ENCODE measurements around the gene IQCE.
"Not testable (repeated sequence)": the region's sequence is repeated elsewhere in the genome, so short reads cannot be mapped to it uniquely, and the experiment has no call there.

Gene IQCE

GRCh38 chr7:2534214-2534613 lies 24.6 kb upstream of the IQCE start:
- not testable (repeated sequence) for H3K36me3 Mint-ChIP-seq (ENCODE audit: low read depth); H3K9me3 Mint-ChIP-seq; DNase-seq; H3K27me3 Mint-ChIP-seq; H3K27ac Mint-ChIP-seq; H3K4me3 Mint-ChIP-seq
- peaks cover 21% of the 10 kb centered on the region for H3K4me1 Mint-ChIP-seq (ENCODE audit: low read depth)

GRCh38 chr7:2535872-2536627 lies 22.7 kb upstream of the IQCE start:
- not testable (repeated sequence) for DNase-seq; H3K4me1 Mint-ChIP-seq (ENCODE audit: low read depth); H3K9me3 Mint-ChIP-seq; H3K27ac Mint-ChIP-seq; H3K4me3 Mint-ChIP-seq; H3K27me3 Mint-ChIP-seq
- H3K36me3 Mint-ChIP-seq (ENCODE audit: low read depth) = peaks cover 25% of the 10 kb centered on the region

- peaks cover 42% of the 10 kb centered on the region for H3K36me3 Mint-ChIP-seq (ENCODE audit: low read depth)
- DNase-seq = no peak
- H3K4me3 Mint-ChIP-seq = no peak overlapping the region
- no peaks in the 10 kb centered on the region for H3K9me3 Mint-ChIP-seq
- no peak overlapping the region for H3K27ac Mint-ChIP-seq
- H3K27me3 Mint-ChIP-seq = no peaks in the 10 kb centered on the region
- H3K4me1 Mint-ChIP-seq (ENCODE audit: low read depth) = no peaks in the 10 kb centered on the region
Measured at GRCh38 chr7:2537981-2538851, 20.6 kb upstream of the IQCE start.

GRCh38 chr7:2539031-2539911 lies 19.5 kb upstream of the IQCE start:
- H3K36me3 Mint-ChIP-seq (ENCODE audit: low read depth) = peaks cover 52% of the 10 kb centered on the region
- no peaks in the 10 kb centered on the region for H3K9me3 Mint-ChIP-seq
- H3K27ac Mint-ChIP-seq = no peak overlapping the region
- no peak for DNase-seq
- H3K4me3 Mint-ChIP-seq = no peak overlapping the region
- H3K4me1 Mint-ChIP-seq (ENCODE audit: low read depth) = no peaks in the 10 kb centered on the region
- no peaks in the 10 kb centered on the region for H3K27me3 Mint-ChIP-seq

- Mint-ChIP-seq H3K36me3 (ENCODE audit: low read depth) (peaks cover 60% of the 10 kb centered on the region), H3K4me1 (ENCODE audit: low read depth) (no peaks in the 10 kb centered on the region)
Measured at GRCh38 chr7:2540133-2540532, 18.6 kb upstream of the IQCE start.

GRCh38 chr7:2540641-2541051 lies 18.1 kb upstream of the IQCE start:
- peak overlapping the region; percentile 40 for H3K27ac Mint-ChIP-seq
- no peaks in the 10 kb centered on the region for H3K9me3 Mint-ChIP-seq
- H3K4me1 Mint-ChIP-seq (ENCODE audit: low read depth) = no peaks in the 10 kb centered on the region
- H3K4me3 Mint-ChIP-seq = no peak overlapping the region
- no peak for DNase-seq
- peaks cover 62% of the 10 kb centered on the region for H3K36me3 Mint-ChIP-seq (ENCODE audit: low read depth)
- no peaks in the 10 kb centered on the region for H3K27me3 Mint-ChIP-seq

More at GRCh38 chr7:2540133-2540532, 18.6 kb upstream of the IQCE start:
- DNase-seq = no peak
- Mint-ChIP-seq H3K9me3 (no peaks in the 10 kb centered on the region), H3K4me3 (no peak overlapping the region), H3K27me3 (no peaks in the 10 kb centered on the region), H3K27ac (peak overlapping the region; percentile 40)

GRCh38 chr7:2541291-2542010 lies 17.3 kb upstream of the IQCE start:
- H3K36me3 Mint-ChIP-seq (ENCODE audit: low read depth) = peaks cover 70% of the 10 kb centered on the region
- no peaks in the 10 kb centered on the region for H3K9me3 Mint-ChIP-seq
- H3K4me1 Mint-ChIP-seq (ENCODE audit: low read depth) = no peaks in the 10 kb centered on the region
- H3K4me3 Mint-ChIP-seq = no peak overlapping the region
- H3K27ac Mint-ChIP-seq = no peak overlapping the region
- DNase-seq = no peak
- no peaks in the 10 kb centered on the region for H3K27me3 Mint-ChIP-seq

- Mint-ChIP-seq H3K4me3 (no peak overlapping the region), H3K27ac (no peak overlapping the region), H3K36me3 (ENCODE audit: low read depth) (peaks cover 77% of the 10 kb centered on the region), H3K4me1 (ENCODE audit: low read depth) (no peaks in the 10 kb centered on the region), H3K27me3 (no peaks in the 10 kb centered on the region), H3K9me3 (no peaks in the 10 kb centered on the region)
- DNase-seq = no peak
Measured at GRCh38 chr7:2542011-2542915, 16.5 kb upstream of the IQCE start.

- Mint-ChIP-seq H3K36me3 (ENCODE audit: low read depth) (peaks cover 84% of the 10 kb centered on the region), H3K9me3 (no peaks in the 10 kb centered on the region), H3K27me3 (no peaks in the 10 kb centered on the region), H3K27ac (no peak overlapping the region), H3K4me1 (ENCODE audit: low read depth) (no peaks in the 10 kb centered on the region), H3K4me3 (no peak overlapping the region)
- DNase-seq = no peak
Measured at GRCh38 chr7:2542916-2543871, 15.6 kb upstream of the IQCE start.

GRCh38 chr7:2544541-2545188 lies 14.1 kb upstream of the IQCE start:
- no peaks in the 10 kb centered on the region for H3K9me3 Mint-ChIP-seq
- no peak for DNase-seq
- no peak overlapping the region for H3K27ac Mint-ChIP-seq
- H3K4me1 Mint-ChIP-seq (ENCODE audit: low read depth) = peaks cover 2% of the 10 kb centered on the region
- H3K27me3 Mint-ChIP-seq = no peaks in the 10 kb centered on the region
- H3K4me3 Mint-ChIP-seq = no peak overlapping the region
- peaks cover 84% of the 10 kb centered on the region for H3K36me3 Mint-ChIP-seq (ENCODE audit: low read depth)

GRCh38 chr7:2545746-2546425 lies 12.9 kb upstream of the IQCE start:
- peaks cover 82% of the 10 kb centered on the region for H3K36me3 Mint-ChIP-seq (ENCODE audit: low read depth)
- no peak for DNase-seq
- H3K27me3 Mint-ChIP-seq = no peaks in the 10 kb centered on the region
- peaks cover 5% of the 10 kb centered on the region for H3K4me1 Mint-ChIP-seq (ENCODE audit: low read depth)
- no peak overlapping the region for H3K27ac Mint-ChIP-seq
- no peak overlapping the region for H3K4me3 Mint-ChIP-seq
- H3K9me3 Mint-ChIP-seq = no peaks in the 10 kb centered on the region
